GM12864 (cell line): ENCODE data around the gene RIOK1.

Experiments used
- DNase-seq: peaks from one replicate; pipeline ENCODE4 v3.0.0-alpha.2; 2011; ENCODE audit warnings: low read depth
- H3K4me3 ChIP-seq: 2 replicates; pipeline ENCODE4 v1.5.1; 2011; ENCODE audit warnings: mild to moderate bottlenecking, low read depth, low read length, control low read depth
- CTCF ChIP-seq: IDR thresholded peaks from 2 replicates; pipeline ENCODE4 v1.5.1; 2011; ENCODE audit warnings: low read depth, mild to moderate bottlenecking, moderate library complexity, low read length, control low read depth, inconsistent platforms; ENCODE audit errors: missing control alignments

RIOK1 gene

GRCh38 chr6:7440476-7440875 lies 50.9 kb downstream of the RIOK1 start:
- no peak for TF ChIP-seq CTCF
- no peak for DNase-seq
- H3K4me3 ChIP-seq, result no peak overlapping the region

GRCh38 chr6:7441048-7441775 lies 51.6 kb downstream of the RIOK1 start:
- DNase-seq, result no peak
- no peak for TF ChIP-seq CTCF
- no peak overlapping the region for H3K4me3 ChIP-seq

DNA sequence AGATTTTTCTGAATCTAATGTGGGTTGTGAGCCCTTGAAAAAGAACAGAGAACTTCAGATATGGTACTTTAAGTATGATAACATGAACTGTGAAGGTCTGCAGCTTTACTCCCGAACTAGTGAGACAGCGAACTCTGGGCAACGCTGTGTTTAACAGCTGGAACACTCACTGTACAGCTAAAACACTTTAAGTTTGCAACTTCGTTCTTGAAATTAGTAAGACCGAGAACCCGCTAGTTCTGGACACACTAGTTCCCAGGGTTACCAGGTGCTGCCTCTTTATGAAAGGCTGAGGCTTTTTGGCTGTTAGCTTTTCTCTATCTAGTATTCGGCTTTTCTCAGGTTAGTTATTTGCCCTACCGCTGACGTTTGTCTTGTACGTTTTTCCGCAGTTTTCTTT lies 52.9 kb downstream of the RIOK1 start:
- DNase-seq, result no peak
- no peak for TF ChIP-seq CTCF

DNA sequence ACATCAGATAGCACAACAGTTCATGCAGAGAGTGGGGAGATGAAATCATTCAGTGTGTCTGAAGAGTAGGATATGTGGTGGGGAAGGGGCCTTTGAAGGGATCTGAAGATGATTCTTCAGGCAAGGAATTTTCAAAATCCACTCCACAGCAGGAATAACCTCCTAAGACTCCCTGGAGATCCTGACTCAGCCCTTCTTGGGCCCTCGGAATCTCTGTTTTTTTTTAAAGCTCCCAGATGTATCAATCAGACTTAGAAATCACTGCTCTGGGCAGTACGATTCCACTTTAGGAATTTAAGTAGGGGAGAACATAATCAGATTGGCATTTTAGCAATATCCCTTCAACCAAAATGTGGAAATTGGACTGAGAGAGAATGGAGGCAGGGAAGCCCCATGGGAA lies 55.5 kb downstream of the RIOK1 start:
- TF ChIP-seq CTCF, result no peak
- no peak for DNase-seq
- no peak overlapping the region for H3K4me3 ChIP-seq

More for the DNA sequence above, 52.9 kb downstream of the RIOK1 start:
- H3K4me3 ChIP-seq, result no peak overlapping the region

DNA sequence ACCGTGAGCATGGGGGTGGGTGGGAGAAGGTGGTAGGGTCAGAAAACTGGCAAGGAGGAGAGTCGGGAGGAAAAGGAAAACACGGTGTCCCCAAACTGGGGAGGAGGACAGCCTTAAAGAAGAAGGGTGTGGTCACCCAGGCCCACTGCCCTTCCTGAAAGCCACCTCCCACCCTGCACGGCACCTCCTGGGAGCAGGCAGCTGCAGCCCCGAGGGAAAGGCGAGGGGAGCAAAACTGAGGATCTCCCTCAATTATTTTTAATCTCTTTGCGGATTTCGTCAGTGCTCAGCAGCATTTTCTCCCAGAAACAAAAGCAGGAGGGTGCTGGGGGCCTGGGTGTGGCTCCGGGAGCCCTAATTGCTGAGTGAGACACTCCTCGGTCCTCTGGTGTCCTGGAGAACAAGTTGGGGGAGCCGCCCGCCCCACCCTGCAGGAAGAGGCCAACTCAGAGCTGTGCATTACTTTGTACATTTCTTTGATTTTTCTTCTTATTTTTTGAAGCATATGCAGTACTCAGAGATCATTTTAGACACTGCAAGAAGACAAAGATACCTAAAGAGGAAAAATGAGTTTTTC lies 56.4 kb downstream of the RIOK1 start:
- TF ChIP-seq CTCF, result no peak
- no peak overlapping the region for H3K4me3 ChIP-seq
- no peak for DNase-seq

- no peak for DNase-seq
- no peak for TF ChIP-seq CTCF
- H3K4me3 ChIP-seq, result no peak overlapping the region
Measured at GRCh38 chr6:7446619-7447325, 57.2 kb downstream of the RIOK1 start.
